GM18858 (cell line): ENCODE measurements around the gene MRAS.

Source experiments
- ATAC-seq: cut with Tn5 transposase; IDR thresholded peaks from one replicate; pipeline ENCODE4 v1.9.1; 2021; ENCODE audit not compliant: unreplicated experiment

Gene MRAS

DNA sequence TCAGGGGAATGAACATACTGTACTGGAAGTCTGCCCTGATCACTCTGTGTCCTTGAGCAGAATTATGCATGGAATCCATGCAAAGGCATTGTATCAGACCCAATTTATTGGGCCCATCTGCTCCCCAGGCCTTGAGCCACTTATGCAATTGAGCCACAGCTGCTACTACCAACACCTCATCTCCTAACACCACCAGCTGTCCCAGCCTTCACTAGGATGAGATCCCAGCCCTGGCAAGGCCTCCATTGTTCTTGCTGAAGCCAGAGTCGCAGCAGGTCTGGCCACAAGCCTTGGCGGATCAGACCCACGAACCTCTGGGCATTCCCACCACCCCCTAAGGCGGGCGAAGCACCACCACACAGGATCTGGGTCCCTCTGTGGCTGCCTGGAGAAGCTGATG lies 9.6 kb upstream of the MRAS start:
- ATAC-seq, result no peak

DNA sequence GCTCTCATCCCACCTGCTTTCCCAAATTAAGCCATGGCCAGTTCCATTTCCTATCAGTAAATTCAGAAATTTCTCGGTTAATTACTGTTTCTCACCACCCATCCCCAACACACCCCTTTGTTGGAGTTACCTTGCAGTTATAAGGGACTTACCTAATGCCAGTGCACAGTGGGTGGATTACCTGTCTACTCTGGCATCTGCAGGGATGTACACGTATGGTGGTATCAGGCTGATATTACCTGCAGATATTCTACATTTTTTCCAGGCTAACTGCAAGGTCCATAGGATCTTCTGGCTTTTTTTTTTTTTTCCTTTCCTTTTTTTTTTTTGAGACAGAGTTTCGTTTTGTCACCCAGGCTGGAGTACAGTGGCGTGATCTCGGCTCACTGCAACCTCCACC lies 7.9 kb upstream of the MRAS start:
- no peak for ATAC-seq

DNA sequence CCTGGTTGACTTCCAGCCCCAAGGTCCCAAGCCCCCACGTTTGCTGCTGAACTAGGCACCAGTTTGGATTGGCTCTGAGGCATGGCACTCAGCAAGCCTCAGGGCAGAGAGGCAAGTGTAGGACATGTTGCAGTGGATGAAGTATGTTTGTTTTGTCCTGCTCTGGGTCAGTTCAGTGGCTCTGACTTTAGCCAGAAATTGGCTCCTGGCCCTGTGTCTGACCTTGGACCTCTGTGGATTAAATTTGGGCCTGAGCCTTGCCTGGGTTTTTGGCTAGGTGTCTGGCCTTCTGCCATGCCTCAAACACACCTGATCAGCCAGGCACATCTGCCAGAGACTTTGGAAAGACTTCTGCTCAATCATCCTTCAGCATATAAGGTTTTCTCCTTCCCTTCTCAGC lies 3.6 kb upstream of the MRAS start:
- no peak for ATAC-seq

DNA sequence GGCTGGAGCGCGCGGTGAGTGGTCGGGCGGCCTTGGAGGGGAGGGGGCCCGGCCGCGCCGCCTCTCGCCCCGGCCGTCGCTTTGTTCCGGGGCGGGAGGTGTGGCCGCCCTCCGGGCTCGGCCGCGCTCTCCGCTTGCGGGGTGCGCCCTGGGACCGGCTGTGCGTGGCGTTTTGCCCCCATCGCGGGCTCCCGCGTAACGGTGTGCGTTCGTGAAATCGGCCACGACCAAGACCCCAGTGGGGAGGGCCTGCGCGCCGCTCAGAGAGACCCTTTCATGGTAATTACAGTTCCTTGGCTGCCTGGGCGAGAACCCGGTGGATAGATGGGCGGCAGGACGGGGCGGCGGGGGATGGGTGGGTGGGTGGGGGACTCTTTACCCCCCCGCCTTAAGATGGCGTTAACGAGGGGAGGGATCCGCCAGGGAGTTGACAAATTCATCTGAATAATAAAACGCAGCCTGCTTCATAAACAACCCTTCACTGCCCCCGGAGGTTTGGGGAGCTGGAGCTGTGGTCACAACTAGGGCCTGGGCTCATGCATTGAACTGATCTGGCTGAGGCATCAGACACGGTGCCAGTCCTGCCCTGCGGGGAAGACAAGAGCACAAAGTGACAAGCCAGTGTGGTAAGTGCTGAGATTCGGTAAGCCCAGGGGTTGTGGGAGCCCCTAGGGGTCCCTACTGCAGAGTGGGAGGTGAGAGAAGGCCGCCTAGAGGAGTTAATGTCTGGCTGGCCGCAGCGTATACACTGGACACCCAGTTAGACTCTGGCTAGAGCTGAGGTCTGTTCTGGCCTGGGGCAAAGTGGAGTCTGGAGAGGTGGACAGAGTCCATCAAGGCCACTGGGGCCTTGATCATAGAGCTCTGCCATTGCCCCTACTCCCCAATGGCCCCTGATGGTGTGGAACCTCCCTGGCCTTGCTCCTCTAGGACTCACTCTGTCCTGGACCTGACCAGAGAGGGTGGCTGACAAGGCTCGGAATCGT lies 668 bp downstream of the MRAS start:
- ATAC-seq, result no peak

DNA sequence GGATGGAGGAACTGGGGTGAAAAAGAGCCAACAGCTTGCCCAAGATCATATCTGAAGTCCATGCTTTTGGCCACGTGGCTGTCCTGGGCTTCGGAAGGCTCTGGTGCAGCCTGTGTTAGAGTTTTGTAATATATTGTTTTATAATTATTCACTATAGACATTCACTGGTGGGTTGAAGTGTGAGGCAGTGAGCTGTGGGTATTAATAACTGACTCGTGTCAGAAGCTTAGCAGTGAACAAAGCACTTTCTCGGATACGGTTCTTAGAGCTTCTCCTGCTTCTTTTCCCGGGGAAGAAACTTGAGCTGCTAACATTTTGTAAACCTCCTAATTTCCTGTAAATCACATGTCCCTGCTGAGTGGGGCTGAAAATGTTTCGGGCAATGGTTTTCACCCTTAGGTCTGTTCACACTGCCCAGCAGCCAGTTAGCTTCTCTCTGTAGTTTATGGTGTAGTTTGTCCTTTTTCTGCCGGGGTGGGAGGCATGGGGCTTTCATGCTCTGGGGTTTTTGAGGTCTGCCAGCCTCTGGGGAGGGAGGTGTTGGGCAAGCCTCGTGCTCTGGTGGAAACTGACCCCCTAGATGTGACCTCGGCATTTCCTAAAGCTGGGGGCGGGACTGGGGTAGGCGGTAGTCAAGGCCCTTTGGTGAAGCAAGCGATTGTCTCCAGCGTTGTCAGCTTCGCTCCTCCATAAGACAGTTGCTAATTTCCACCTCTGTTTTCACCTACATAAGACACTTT lies 1.7 kb downstream of the MRAS start:
- no peak for ATAC-seq

DNA sequence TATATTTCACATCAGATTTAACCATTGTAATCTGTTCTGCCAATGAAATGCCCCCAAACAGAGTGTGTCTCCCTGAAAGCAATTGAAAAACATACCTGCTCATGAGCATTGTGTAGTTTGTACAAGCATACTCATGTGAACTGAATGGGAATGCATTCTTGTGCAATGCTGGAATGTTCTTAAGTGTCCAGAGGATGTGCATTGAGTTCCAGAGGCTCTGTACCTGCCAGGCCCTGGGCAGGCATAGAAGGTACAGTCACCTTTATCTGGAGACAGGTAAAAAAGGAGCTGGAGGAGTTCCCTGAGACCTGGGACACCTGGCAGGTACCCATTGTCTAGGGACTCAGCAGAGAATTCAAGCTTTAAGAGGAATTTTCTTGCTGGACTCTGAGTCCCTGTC lies 2.8 kb downstream of the MRAS start:
- ATAC-seq, result no peak

DNA sequence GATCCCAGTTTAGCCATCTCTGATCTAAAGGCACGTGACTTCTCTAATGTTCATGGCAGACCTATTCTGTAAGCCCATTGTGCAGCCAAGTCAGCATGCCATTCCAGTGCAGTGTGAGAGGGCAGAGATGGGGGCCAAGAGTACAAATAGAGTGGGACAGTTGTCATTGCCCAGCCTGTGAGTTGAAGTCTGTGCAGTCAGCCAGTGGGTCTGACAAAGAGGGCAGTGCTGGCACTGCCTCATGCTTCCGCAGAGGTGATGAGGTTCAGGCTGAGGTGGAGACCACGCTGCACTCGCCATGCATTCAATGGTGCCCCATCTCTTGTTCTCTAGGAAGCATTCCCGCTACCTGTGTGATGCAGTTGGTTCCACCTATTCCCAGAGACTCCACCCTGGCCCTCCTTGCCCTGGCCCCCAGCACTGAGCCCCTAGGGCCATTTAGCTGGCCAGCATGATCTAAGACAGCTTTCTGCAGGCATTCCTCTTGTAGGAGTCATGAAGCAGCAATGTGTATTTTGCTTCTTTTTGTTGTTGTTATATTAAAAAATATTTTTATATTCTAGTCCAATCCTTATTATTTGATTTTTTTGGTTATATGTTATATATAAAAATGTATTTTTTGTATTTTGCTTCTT lies 3.7 kb downstream of the MRAS start:
- ATAC-seq, result no peak

DNA sequence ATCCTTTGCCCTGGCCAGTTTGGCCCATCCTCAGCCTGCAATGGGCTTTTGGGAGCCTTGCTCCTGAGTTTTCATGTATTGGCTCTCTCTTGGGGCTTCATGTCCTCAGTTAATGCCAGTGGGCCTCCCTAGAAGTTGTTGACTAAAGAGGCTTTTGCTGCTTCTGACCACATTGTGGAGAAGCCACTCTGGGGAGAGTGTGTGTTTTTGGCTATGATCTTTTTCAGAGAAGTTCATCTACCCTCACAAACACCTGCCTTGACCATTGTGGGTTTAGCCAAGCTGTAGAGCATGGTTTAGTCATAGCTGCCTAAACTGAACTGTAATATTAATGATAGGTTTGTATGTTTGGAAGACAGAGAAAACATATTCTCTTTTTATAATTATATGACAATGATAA lies 6.0 kb downstream of the MRAS start:
- ATAC-seq, result no peak

DNA sequence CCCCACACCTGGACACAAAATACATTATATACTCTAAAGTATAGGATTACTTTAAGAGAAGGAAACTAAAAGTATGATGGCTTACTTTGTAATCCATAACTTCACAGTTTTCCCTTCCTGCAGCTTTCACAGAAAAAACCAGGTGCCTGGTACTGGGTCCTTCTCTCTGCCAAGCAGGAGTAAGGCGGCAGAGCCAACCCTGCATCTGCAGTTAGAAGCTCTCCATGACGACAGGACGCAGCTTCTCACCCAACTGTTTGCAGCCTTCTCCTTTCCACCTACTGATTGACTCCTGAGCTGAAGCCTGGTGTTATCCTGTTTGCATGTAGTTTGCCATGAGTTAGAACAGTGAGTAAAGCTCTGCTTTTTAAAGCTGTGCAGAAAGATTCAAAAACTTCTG lies 6.7 kb downstream of the MRAS start:
- no peak for ATAC-seq

DNA sequence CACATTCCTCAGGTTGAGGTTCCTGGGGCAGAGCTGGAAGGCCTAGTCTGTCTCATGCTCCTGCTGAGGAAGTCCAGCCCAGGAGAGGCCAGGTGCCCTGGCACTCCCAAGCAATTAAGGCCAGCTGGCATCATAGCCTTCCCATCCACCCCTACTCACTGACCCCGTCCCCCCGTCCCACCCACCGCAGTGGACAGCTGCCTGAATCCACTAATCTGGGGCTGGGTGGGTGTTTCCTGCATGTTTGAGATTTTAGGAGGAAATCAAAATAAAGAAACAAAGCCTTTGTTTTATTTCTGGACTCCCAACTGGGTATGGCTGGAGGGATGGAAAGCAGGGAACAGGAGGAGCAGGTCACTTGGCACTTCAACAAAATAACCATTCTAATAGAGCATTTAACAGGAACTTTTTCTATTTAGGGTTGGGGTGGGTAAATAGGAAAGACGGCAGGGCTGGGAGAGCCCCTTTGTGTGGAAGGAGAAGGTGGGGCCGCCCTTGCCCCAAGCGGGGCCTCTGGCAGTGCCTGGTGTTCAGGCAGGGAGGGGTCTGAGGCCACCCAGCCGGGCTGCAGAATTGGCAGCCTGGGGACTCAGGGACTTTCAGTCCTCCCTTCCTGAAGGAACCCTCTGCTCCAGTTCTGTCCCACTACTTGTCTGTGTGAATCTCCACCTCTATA lies 8.5 kb downstream of the MRAS start:
- ATAC-seq, result no peak

DNA sequence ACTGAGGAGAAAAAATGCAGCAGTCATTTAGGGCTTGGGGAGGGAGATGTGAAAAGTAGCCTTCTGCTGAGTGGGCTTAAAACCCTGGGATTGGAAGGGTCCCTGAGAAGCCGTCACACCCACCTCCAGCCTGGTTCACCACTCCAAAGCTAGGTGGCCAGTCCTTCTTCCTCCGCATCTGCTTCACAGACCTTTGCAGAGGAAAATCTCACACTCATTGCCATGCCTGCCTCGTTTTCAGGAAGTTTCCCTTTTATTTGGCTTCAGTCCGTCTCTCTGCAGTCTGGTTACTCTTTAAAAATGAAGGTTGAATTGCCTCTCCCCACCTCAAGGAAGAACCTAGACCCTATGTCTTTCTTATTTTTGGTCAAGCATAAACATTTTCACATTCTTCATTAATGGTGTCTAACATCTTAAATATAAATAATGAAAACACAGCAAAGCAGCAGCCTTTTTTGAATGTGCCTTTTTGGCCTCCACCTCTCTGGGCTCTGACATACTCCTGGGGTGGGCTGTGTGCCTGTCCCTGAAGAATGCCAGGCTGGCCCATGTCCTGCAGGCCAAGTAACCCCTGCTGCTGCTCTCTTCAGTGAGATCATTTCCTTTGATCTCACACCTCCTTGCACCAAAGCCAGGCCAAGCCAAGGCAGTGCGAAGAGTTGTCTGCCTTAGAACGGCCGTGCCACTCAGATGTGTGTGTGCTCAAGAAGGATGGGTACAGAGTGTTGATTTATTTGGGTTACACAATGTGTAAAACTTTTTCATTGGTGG lies 11.0 kb downstream of the MRAS start:
- ATAC-seq, result no peak

DNA sequence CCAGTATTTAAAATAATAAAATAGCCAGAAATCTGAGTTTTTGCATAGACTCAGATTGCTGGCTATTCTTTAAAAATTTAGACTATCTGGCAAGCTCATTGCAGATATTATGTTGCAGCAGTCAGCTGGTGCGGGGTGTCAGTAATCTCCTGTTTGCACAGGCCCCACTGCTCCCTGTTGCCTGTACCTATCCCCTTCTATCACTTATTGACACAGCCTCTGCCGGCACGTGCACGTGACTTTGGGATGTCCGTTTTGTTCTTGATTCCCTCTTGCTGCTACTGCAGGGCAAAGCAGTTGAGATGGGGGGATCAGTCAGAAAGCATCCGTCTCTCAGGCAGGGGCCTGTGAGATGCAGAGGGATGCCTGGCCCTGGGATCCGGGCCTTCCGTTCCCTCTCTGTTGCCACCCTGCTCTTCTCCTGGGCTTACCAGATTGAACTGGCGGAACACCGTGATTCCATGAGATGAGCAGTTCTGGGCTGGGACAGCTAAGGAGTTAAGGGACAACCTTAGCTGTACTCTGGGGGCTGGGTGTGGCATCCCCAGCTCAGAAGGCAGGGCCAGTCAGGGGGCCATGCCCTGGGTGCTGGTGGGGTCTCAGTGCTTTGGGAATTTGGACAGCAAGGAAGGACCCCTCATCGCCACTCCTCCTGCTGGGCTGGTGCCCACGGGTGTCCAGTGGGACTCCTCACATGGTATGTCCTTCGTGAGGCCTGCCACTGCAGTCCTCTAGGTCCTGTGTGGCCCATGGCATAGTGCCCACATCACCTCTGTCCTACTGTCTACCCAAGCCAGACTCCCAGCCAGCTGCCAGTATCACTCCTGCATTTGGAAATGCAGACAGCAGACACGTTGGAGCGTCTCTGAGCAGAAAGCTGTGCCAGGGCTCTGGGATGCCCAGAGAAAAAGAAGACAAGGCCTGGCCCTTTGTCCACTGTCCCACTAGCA lies 11.8 kb downstream of the MRAS start:
- ATAC-seq, result no peak

DNA sequence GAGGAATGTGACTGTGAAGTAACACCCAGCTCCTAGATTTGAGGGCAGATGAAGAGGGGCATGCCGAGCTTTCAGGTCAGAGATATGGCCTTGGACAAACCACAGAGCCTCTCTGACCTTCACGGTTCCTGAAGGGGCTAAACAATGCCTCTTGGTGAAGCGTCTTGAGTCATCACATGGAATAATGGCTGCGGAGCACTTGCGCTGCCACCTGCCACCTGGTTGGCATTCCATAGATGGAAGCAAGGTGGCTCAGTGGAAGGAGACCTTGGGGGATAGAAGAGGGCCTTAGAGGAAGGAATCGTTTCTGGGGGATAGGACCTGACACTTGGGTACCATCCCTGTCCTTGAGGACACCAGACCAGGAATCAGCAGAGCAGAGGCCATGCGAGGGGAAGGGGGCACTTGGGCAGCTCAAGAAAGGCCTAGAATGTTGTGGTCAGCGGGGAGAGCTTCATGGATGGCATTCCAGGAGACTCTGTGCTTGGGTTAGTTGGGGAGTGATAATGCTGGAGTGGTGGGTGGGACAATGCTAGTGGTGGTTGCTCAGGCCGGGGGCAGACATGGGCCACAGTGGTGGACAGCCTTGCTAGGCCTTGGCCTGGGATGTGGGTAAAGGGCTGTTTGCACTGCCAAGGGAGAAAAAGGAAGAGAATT lies 12.6 kb downstream of the MRAS start:
- ATAC-seq, result no peak

DNA sequence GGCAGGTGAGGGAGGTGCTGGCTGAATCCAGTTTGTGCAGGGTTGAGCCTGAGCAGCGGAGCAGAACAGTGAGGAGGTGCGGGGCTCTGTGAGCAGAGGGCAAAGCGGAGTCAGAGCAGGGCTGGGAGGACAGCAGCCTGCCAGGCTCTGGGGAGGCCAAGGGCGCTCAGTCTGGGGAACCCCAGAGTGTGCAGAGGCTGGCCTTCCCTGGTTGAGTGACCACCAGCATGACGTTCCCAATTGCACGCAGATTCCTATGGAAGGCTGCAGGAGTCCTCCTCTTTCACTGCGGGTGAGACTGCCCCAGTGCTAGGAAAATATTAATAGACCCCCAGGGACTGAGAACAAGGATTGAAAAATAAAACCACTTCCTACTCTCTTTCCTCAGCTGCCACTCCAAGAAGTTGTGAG lies 13.2 kb downstream of the MRAS start:
- no peak for ATAC-seq

DNA sequence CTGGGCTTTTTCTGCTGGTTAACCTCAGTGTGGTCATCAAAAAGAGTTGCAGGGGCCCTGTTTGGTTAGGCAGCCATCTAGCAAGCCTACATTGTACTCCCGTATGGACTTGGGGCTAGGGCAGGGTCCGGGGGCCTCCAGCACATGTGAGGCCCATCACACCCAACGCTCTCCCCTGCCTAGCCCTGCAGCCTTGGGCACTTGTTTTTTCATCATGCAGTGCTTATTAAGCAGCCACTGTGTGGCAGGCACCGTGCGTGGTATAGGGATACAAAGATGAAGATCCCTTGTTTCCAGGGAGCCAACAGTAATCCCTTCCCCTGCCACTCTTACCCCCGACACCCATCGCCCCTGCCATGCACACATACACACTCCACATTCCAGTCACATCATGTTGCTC lies 14.2 kb downstream of the MRAS start:
- no peak for ATAC-seq

DNA sequence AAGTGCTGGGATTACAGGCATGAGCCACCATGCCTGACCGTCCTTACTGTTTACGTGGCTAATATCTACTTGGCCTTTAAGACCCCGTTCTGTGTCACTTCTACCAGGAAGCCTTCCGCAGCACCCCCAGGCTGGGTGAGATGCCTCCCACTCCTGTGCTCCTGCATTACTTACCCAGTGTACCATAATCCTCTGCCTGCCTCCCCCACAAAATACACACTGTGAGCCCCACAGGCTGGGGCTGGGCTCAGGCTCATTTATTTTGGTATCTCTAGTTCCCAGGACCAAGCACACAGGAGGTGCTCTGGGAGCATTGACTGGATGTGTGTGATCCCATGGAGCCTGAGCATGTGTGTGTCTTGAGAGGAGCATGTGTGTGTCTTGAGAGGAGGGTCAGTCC lies 14.9 kb downstream of the MRAS start:
- ATAC-seq, result no peak

DNA sequence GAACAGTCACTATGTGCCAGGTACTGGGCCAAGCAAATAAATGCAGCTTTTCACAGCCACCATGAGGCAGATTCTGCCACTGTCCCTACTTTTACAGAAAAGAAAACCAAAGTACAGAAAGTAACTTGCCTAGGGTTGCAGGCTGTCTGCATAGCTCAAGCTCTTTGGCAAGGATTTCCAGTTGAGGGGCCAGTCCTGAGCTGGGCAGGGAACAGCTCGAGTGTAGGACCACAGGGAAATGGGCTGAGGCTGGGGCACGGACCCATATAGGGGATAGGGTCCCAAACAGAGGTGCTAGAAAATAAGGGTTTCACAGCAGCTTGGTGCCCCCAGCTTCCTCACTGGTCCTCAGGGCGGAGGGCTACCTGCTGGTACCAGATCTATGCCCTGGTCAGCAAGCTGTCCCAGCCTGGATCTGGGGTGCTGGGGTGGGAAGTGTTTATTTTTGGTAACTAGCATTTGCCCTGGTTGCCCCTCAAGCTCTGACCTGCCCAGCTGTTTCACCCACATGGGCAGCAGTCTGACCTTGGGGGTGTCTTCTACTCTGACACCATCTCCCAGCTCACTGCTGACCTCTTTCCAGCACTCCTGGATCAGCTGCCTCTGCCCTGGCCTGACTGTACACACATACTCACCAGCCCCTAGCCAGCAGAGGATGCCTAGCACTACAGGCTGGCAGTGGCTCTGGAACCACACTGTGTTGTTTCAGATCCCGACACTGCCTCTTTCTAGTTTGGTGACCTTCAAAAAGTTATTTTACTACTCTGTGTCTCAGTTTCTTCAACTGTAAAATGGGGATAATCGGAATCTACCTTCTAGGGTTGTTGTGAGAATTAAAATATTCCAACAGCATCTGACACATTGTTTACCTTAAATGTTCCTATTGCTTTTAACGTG lies 16.2 kb downstream of the MRAS start:
- ATAC-seq, result no peak

DNA sequence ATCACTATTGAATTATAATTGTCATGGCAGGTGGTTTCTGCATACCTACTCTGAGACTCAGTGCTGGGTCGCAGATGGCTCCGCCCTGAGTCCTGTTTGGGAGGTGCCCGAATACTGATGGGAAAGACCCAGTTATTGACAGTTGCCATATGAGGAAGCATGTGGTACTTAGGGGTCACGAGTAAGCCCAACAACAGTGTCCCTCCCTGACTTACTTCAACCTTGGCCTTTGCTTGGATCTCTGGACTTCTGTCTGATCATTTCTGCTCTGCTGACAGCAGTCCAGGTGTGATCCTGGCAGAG lies 16.8 kb downstream of the MRAS start:
- no peak for ATAC-seq
